ENCODE data around the gene GRIK4. TPM values are rescaled to one million over a fixed set of nuclear protein-coding genes. Genes with fewer than 3 reads are reported as not detected.

GRIK4 gene
- polyA plus RNA-seq, 3 donors, result under 0.01 to 0.15 (median 0.01) TPM

DNA sequence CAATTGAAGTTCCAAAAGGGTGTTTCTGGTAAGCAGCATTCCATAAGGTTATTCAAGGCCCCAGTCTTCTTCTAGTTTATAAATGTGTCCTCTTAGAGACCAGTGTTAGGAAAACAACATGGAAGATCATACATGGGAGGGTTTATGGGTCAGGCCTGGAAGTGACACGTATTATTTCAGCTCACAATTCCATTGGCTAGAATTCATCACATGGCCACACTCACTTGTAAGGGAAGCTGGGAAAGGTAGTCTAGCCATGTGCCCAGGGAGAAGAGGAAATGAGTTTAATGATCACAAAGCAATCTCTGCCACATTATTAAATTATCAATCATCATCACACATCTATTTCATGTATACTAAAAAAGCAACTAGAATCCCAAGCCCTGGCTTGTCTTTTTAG lies 330.6 kb downstream of the GRIK4 start:
- no peak overlapping the region for H3K27ac ChIP-seq (ENCODE audit: low read depth, low read length)
- 65 to 87% (median 85%) methylated on average over 1 of the region's 1 CpG for WGBS, 3 donors

DNA sequence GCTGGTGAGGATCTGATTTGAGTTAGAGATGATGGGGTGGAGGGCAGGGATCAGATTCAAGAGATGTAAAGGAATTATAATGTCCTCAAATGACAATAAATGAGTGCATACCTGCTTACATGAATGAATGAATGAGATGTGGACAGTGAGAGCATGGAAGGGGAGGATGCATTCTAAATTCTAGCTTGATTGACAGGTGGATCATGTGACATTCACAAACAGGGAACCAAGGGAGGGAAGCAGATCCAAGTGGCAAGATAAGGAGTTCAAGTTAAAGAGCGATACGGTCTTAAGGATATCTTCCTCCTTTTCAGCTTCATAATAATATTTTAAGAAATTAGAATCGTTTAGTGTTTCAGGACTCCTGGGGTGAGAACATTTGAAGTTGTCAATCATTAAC lies 341.9 kb downstream of the GRIK4 start:
- H3K27ac ChIP-seq (ENCODE audit: low read depth, low read length), result no peak overlapping the region
- WGBS, 3 donors, result 48 to 76% (median 61%) methylated on average over 3 of the region's 3 CpGs

DNA sequence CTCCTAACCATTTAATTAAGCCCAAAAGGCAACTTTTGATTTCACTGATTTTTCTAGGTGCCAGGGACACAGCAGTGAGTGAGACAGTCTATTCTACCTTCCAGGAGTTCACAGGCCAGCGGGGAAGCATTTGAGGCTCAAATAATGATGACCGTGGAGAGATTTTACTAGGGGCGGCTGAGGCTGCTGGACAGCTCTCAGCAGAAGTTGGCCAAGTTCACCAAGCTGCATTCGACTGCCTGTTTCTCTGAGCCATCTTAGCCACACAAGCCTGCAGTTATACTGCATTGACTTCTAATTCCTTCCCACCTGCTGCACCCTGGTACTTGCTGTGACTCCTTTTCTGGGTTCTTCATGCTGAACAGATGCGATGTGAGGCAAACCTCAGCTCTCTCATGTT lies 343.4 kb downstream of the GRIK4 start:
- no peak overlapping the region for H3K27ac ChIP-seq (ENCODE audit: low read depth, low read length)
- 26 to 54% (median 54%) methylated on average over 5 of the region's 5 CpGs for WGBS, 3 donors

DNA sequence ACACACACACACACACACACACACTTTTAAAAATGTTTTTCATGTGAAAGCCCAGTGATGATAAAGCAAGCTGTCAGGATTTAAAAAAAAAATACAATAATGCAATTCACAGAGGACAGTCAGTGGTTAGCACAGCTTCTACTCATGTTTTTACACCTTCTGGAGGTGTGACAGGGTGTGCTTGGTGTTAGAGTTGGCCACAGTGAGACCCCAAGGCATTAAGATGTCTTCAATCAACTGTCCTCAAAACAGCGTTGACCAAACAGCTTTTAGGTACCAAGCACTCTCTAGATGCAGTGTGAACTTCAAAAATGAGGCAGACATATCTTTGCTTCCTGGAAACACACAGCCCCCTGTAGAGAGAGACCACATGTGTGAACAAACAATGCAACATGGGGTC lies 346.0 kb downstream of the GRIK4 start:
- H3K27ac ChIP-seq (ENCODE audit: low read depth, low read length), result no peak overlapping the region
- 68 to 86% (median 72%) methylated on average over 1 of the region's 1 CpG for WGBS, 3 donors

DNA sequence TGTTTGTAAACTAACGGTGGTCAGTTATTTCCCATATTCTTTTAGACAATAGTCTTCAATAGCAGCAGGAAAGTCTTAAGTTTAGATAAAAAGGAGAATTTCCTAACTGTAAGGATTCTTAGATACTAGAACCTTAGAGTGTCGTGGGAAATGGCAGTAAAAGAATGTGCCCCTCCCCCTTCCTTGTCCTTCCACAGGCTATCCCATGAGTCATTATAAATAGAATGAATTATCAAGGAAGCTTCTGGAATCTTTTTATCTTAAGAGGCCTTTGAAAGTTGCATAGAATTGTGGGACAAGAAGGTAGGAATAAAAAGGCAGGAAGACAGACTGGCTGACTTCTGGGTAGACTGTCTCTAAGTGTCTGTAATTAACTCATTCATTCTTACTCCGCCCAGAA lies 347.2 kb downstream of the GRIK4 start:
- WGBS, 3 donors, result 40 to 48% (median 42%) methylated on average over 3 of the region's 3 CpGs

DNA sequence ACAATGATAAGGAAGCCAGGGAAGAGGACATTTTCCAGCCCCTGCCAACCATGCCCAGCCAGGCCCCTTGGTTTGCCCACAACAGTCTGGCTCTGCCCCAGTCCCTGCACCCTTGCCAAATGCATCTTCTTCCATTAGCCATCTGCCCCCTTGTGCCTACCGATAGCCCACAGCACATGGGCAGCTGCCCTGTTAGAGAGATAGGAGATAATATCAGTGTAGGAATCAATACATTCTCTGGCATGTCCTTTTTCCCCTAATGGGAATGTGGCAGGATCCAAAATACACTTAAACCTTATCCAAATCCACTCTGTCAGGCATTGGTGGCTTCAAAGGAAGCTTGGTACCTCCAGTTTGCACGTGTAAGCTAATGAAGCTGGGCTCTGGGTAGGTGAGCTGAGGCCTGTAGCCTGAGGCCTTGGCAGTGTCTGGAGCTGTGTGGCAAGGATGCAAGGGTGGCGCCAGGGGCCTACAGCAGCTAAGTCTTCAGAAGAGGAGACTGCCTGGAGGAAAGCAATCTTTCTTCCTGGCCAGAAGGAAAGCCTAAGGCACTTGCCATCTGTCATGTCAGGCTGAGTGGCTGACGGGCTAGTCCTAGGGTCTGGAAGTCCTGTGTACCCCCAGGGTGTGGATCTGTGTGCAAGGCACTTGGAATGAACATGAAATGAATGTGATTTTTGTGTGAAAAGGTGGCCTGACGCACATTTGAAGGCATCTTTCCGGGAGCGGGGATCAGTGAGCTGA lies 348.2 kb downstream of the GRIK4 start:
- H3K27ac ChIP-seq (ENCODE audit: low read depth, low read length), result no peak overlapping the region
- WGBS, 3 donors, result 81 to 97% (median 91%) methylated on average over 7 of the region's 7 CpGs

More for the DNA sequence above, 347.2 kb downstream of the GRIK4 start:
- H3K27ac ChIP-seq (ENCODE audit: low read depth, low read length), result no peak overlapping the region

DNA sequence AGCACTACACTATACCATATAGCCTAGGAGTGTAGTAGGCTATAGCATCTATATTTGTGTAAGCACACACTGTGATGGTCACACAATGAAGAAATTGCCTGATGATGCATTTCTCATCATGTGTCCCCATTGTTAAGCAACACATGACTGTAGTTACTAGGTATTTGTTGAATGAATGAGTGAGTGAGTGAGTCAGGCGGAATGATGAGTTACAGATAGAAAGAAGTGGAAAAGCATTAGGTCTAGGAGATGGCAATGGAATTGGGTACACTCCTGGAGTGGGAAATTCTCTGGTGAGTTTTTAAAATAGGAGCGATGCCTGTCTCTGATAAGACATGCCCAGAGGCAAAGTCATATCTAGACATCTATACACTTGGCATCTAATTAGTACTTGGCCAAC lies 351.8 kb downstream of the GRIK4 start:
- H3K27ac ChIP-seq (ENCODE audit: low read depth, low read length), result no peak overlapping the region
- WGBS, 3 donors, result 87 to 95% (median 91%) methylated on average over 2 of the region's 2 CpGs

DNA sequence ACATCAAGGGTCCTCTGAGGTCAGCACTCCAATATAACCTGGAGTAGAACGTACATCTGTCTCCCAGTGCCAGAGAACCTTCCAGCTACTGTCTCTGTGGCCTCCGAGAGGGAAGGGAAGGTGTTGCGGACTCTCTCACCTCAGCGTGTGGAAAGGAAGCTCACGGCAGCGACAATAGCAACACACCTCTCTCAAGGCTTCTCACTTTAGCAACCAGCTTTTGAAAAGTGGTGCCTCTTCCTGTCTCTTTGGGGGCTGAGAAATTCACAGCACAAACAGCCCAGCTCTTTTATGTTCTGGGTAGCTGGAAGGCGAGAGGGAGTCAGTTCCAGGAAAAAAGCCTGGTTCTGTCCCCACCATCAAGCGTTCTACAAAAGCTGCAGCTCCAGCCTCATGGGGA lies 355.5 kb downstream of the GRIK4 start:
- no peak overlapping the region for H3K27ac ChIP-seq (ENCODE audit: low read depth, low read length)
- WGBS, 3 donors, result 55 to 71% (median 62%) methylated on average over 8 of the region's 8 CpGs

DNA sequence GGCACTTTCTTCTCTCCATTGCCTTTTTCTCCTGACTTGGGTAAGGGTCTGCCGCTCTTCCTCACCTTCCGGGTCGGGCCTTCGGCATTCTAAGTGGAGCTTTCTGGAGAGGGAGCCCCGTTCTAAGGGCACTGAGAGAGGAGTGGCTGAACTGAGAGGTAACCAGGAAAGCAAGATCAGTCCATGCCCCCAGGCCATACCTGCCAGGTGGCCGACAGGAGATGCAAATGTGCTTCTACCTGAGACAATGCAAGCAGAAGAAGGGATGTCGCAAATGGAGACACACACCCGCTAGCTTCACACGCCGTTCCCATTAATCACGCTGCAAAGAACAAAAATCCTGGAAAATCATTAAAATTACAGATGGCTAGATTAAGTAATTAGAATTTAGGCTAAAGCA lies 356.0 kb downstream of the GRIK4 start:
- 56 to 77% (median 77%) methylated on average over 11 of the region's 11 CpGs for WGBS, 3 donors
- H3K27ac ChIP-seq (ENCODE audit: low read depth, low read length), result no peak overlapping the region

DNA sequence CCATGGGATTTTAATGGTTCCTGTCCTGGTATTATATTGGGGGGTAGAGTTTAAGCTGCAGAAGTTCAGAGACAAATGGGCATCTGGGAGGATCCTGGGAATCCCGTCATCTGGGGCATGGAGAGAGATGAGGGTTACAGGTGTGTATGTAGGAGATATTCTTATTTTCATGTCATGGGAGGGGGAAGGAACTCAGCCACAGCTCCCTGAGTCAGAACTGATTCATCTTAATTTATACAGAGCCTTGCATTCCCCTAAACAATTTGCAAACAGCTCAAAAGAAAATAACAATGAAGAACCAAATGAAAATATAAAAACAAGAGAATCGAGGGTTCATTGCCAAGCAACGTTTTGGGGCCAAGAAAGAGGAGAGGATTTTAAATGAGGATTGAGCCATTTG lies 356.4 kb downstream of the GRIK4 start:
- 48 to 70% (median 57%) methylated on average over 3 of the region's 3 CpGs for WGBS, 3 donors
- H3K27ac ChIP-seq (ENCODE audit: low read depth, low read length), result no peak overlapping the region

DNA sequence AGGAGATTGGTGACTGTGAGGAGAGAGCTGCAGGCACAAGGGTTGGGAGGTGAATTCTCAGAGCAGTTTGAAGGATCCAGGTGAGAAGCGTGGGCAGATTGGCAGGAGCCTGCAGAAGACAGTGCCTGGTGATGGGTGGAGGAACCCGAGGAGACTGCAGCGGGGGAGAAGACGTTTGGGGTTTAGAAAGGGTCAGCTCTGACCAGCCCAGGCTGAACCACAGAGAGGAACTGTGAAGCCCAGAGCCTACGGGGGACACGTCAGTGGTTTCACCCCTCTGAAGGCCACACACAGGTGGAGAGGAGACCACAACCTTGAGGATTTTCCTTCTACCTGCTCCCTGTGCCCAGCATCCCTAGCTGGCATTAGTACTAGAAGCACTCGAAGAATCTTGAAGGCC lies 357.5 kb downstream of the GRIK4 start:
- no peak overlapping the region for H3K27ac ChIP-seq (ENCODE audit: low read depth, low read length)
- WGBS, 3 donors, result 67 to 79% (median 75%) methylated on average over 7 of the region's 7 CpGs

DNA sequence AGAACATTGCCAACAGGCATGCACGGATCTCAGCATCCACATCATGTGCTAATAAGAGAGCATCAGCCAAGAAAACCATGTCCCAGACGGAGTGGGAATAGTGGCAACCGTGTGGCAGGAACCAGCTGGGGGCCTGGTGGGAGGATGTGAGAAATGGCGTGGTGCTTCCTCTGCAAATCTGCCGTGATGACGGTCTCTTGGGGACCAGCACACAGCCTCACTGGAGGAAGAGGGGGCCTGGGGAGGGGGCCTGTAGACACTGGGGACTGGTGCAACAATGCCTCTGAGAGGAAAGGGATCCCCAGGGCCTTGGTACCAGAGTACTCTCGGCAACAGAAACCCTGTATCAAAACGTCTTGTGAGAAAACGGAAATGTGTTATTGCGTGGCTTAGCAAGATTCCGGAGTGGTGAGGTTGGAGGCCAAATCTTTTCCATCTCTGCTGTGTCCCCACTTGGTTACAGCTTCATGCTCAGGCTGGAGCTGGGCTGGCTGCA lies 358.0 kb downstream of the GRIK4 start:
- 48 to 51% (median 51%) methylated on average over 11 of the region's 11 CpGs for WGBS, 3 donors
- H3K27ac ChIP-seq (ENCODE audit: low read depth, low read length), result no peak overlapping the region

DNA sequence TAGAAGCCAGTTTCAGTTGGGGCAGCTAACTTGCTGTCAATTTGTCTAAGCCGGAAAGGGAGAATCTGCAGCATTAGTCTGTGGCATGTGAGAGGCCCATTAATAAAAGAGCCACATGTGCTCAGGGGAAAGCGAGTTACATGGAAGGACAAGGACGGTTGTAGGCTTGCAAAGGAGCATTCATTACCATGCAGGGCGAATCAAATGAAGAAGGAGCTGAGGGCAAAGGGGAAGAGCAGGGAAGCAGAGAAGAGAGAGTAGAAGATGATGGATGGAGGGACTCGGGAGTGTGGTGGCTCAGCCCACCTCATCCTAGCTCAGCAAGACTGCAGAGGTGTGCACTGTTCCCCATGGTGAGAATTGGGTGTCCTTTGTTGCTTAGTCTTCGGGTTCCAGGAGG lies 359.6 kb downstream of the GRIK4 start:
- WGBS, 3 donors, result 70 to 83% (median 78%) methylated on average over 6 of the region's 6 CpGs
- no peak overlapping the region for H3K27ac ChIP-seq (ENCODE audit: low read depth, low read length)

DNA sequence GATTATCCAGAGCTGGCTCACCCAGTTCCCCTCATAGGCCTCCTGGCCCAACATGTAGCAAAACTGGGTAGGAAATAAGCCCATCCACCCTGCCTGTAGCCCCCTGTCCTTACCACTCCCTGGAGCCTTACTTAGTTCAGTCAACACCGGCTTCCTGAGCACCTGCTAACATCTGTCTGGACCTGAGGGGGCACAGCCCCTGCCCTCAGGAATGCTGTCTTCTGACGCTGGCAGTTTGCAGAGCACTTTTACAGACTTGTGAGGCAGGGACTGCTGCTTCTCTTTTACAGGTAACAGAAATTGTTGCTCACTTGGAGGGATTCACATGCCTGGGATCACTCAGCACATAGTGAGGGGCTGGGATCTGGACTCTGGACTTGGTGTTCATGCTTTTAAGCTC lies 360.4 kb downstream of the GRIK4 start:
- 44 to 66% (median 56%) methylated on average over 2 of the region's 2 CpGs for WGBS, 3 donors
- H3K27ac ChIP-seq (ENCODE audit: low read depth, low read length), result no peak overlapping the region

DNA sequence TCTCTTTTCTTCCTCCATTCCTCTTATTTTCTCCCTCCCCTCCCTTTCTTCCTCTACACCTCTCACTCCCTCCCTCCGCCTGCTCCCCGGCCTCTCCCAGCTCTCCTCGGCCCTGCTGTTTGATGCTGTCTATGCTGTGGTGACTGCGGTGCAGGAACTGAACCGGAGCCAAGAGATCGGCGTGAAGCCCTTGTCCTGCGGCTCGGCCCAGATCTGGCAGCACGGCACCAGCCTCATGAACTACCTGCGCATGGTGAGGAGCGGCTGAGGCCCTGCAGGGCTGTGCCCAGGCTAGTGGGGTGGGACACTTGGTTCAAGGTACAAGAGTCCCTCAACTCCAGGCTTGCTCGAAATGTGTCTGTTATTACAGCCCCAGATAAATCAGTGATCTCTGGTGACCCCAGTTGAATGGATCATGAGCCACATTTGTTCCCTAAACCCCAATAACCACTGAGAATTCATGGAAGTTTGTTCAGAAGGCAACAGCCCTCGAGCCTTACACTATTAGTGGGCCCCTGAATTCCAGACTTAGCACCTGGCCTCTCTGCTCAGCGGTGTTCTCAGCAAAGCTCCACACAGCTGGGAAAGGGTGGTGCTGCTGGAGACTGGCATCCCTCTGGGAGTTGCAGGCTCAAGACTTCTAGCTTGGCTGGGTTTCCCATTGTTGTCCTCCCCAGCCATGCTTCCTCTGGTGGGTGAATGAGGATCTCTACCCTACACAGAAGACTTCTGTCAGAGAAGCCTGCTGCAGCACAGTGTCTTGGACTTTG lies 362.6 kb downstream of the GRIK4 start:
- WGBS, 3 donors, result 86 to 94% (median 89%) methylated on average over 15 of the region's 15 CpGs
- no peak overlapping the region for H3K27ac ChIP-seq (ENCODE audit: low read depth, low read length)

DNA sequence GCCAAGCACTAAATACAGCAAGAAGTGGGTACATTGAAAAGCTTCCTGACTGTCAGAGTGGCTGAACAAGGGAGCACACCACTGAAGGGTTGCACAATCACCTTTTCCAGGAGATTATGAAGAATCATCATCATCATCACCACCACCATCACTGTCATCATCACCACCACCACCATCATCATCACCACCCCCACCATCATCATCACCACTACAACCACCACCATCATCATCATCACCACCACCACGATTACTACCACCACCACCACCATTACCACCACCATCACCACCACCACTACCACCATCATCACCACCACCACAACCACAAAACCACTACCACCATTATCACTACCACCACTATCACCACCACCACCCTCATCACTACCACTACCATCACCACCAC lies 364.4 kb downstream of the GRIK4 start:
- H3K27ac ChIP-seq (ENCODE audit: low read depth, low read length), result no peak overlapping the region
- 85 to 92% (median 91%) methylated on average over 1 of the region's 1 CpG for WGBS, 3 donors

DNA sequence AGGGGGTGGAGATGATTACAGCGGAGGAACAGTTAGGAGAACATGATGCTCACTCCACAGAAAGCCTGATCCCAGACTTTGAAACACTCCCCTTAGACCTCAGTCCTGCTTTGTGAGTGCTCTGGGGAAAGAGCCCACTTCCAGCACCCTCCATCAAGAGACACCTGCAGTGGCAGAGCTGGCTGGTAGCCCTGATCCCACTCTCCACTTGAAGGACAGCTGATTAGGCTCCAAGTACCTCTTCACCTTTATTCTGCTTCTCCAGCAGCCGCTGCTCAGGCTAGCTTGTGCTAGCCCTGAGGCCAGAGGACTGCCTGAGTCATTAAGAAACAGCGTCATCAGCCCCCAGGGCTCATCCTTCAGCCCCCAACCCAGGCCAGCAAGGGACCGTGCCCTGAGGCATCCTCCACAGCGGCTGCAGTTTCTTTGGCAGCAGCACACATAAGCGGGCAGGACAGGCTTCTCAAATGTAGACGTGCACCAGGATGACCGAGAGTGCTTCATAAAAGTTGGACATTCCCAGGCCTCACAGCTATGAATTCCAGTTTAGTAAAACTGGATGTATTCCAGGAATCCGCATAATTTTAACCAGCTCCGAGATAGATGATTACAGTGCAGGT lies 366.3 kb downstream of the GRIK4 start:
- H3K27ac ChIP-seq (ENCODE audit: low read depth, low read length), result no peak overlapping the region
- WGBS, 3 donors, result 79 to 88% (median 84%) methylated on average over 10 of the region's 10 CpGs

DNA sequence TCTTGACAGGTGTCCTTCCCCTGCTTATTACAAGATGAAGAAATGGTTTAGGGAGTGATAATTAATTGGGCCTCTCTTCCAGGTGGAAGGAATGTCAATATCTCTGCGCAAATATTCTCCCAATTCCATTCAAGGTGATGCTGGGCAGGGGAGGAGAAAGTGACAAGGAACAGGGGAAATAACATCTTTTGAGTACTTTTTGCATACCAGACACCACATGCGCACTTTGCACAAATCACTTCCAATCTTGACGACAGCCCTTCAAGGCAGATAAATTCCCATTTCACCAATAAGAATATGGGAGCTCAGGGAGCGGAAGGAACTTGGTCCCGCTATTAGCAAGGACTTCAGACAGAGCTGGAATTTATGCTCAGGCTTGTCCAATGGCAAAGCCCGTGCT lies 367.2 kb downstream of the GRIK4 start:
- 76 to 95% (median 88%) methylated on average over 6 of the region's 6 CpGs for WGBS, 3 donors
- H3K27ac ChIP-seq (ENCODE audit: low read depth, low read length), result no peak overlapping the region

DNA sequence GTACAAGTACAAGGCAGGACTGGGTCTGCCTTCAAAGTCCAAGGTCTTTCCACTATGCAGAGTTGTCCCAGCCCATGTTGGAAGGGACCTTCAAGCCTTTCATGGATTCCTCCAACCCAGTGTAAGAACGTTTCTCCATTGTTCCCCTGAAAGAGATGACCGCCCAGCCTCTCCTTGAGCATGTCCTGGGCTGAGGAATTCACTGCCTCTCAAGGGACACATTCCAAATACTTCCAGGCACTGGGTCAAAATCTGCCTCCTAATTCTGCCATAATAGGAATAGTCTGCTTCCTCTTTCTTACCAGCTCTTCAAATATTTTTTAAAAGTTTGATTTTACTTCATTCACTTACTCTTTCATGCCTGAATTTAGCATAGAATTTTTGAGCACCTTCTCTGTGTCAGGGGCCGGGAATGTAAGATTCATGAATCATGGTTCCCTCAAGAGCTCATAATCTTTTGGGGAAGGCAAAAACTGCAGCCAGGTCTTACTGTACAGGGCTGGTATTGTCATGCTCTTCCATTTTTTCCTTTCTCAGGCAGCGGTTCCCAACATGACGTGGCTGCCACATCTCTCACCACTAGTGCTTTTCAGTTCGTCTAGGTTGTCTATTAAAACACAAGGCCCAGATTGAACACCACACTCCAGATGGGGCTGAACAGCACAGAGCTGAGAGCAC lies 369.1 kb downstream of the GRIK4 start:
- 64 to 78% (median 77%) methylated on average over 6 of the region's 6 CpGs for WGBS, 3 donors
- no peak overlapping the region for H3K27ac ChIP-seq (ENCODE audit: low read depth, low read length)
